T-helper 2 cell treated with Interferon-gamma antibody and Interleukin-4, amounts not matched to agents 5 μg/mL and 100 μg/mL, for 36 hours (primary cell): Measurements from ENCODE around the gene PPP2R5C.
"Not testable (repeated sequence)": the region's sequence is repeated elsewhere in the genome, so short reads cannot be mapped to it uniquely, and the experiment has no call there.

Source experiments
- DNase-seq: peaks from one replicate; pipeline ENCODE4 v3.0.0; 2021; ENCODE audit warnings: low spot score
- H3K27ac Mint-ChIP-seq: one replicate; pipeline ENCODE4 v1.8.0; 2021; ENCODE audit warnings: mild to moderate bottlenecking, mixed read lengths
- H3K27me3 Mint-ChIP-seq: one replicate; pipeline ENCODE4 v1.8.0; 2021; ENCODE audit warnings: low read depth, mixed read lengths
- H3K36me3 Mint-ChIP-seq: one replicate; pipeline ENCODE4 v1.8.0; 2021; ENCODE audit warnings: low read depth, mixed read lengths
- H3K4me1 Mint-ChIP-seq: one replicate; pipeline ENCODE4 v1.8.0; 2021; ENCODE audit warnings: low read depth, mixed read lengths
- H3K4me3 Mint-ChIP-seq: one replicate; pipeline ENCODE4 v1.8.0; 2022; ENCODE audit warnings: mild to moderate bottlenecking, moderate library complexity, mixed read lengths
- H3K9me3 Mint-ChIP-seq: one replicate; pipeline ENCODE4 v1.8.0; 2021; ENCODE audit warnings: mixed read lengths

PPP2R5C gene

GRCh38 chr14:101964297-101965180 is 203.0 kb downstream of the PPP2R5C start, which contains the start of gene DYNC1H1:
Gene DYNC1H1 (plus strand): TSS chr14:101964573. CDS start chr14:101964692, 119 bp downstream.
- peaks cover 34% of the 10 kb centered on the region for H3K4me1 Mint-ChIP-seq
- peak; percentile 93 for DNase-seq

GRCh38 chr14:101965181-101965544 is 203.7 kb downstream of the PPP2R5C start:
- Mint-ChIP-seq H3K4me1 (peaks cover 37% of the 10 kb centered on the region), H3K36me3 (peaks cover 14% of the 10 kb centered on the region), H3K9me3 (no peaks in the 10 kb centered on the region), H3K4me3 (peak overlapping the region; percentile 92), H3K27ac (peak overlapping the region; percentile 89), H3K27me3 (no peaks in the 10 kb centered on the region)
- DNase-seq, result peak; percentile 65

More at GRCh38 chr14:101964297-101965180, 203.0 kb downstream of the PPP2R5C start, which contains the start of gene DYNC1H1:
- Mint-ChIP-seq H3K36me3 (peaks cover 11% of the 10 kb centered on the region), H3K4me3 (peak within 1 kb of the TSS; percentile 92), H3K27ac (peak within 1 kb of the TSS; percentile 90), H3K9me3 (no peaks in the 10 kb centered on the region), H3K27me3 (no peaks in the 10 kb centered on the region)

DNA sequence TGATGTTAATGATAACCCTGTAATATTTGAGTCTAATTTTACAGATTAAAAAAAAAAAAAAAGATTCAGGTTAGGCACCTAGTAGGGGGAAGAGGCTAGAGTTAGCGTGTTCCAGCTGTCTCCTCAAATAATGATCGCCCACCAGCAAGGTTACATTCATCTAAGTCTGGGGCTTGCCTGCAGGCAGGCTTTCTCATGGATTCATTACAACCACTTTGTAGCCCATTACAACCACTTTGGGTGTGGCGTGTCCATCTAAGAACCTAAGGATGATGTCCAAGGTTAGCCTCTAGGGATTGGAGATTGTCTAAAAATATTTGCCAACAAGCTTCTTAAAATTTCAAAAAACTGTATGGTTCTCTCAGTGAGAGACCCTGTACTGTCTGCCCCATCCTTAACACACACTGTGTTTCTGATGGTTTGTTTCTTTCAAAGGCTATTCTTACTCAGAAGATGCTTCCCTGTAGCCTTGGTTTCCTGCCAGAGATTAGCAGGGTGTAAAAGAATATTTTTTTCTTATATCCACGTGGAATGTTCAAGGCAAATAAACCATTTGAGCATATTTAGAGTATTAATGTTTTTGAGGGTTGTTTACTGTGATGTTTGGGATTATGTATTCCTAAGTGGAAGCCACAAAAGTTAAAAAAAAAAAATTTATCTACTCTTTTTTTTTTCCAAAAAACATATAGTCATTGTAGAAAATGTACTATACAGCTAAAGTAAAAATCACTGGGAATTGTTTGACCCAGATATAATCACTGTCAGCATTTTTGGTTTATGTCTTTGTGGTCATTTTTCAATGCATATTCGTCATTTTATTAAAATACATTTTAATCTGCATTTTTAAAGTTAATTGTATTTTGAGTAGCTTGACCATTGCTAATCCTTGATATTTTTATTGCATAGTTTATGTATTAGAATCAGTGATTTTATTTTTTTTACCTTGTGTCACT is 204.5 kb downstream of the PPP2R5C start:
- Mint-ChIP-seq H3K36me3 (peaks cover 20% of the 10 kb centered on the region), H3K27me3 (no peaks in the 10 kb centered on the region)

GRCh38 chr14:101966742-101967141 is 205.2 kb downstream of the PPP2R5C start:
- no peaks in the 10 kb centered on the region for H3K27me3 Mint-ChIP-seq
- peak overlapping the region; percentile 38 for H3K27ac Mint-ChIP-seq
- H3K36me3 Mint-ChIP-seq, result peaks cover 20% of the 10 kb centered on the region
- peak overlapping the region; percentile 51 for H3K4me3 Mint-ChIP-seq
- no peaks in the 10 kb centered on the region for H3K9me3 Mint-ChIP-seq
- no peak for DNase-seq
- H3K4me1 Mint-ChIP-seq, result peaks cover 35% of the 10 kb centered on the region

More for the DNA sequence above, 204.5 kb downstream of the PPP2R5C start:
- H3K9me3 Mint-ChIP-seq, result no peaks in the 10 kb centered on the region
- peak overlapping the region; percentile 89 for H3K27ac Mint-ChIP-seq
- no peak for DNase-seq
- H3K4me1 Mint-ChIP-seq, result peaks cover 38% of the 10 kb centered on the region
- peak overlapping the region; percentile 92 for H3K4me3 Mint-ChIP-seq

- Mint-ChIP-seq H3K4me1 (peaks cover 43% of the 10 kb centered on the region), H3K27ac (peak overlapping the region; percentile 16), H3K4me3 (no peak overlapping the region), H3K9me3 (no peaks in the 10 kb centered on the region), H3K27me3 (no peaks in the 10 kb centered on the region), H3K36me3 (peaks cover 20% of the 10 kb centered on the region)
- no peak for DNase-seq
These were observed 206.7 kb downstream of the PPP2R5C start for GRCh38 chr14:101968186-101968585.

GRCh38 chr14:101969481-101969880 is 208.0 kb downstream of the PPP2R5C start:
- no peak overlapping the region for H3K4me3 Mint-ChIP-seq
- no peak for DNase-seq
- H3K9me3 Mint-ChIP-seq, result no peaks in the 10 kb centered on the region
- no peaks in the 10 kb centered on the region for H3K27me3 Mint-ChIP-seq
- H3K27ac Mint-ChIP-seq, result no peak overlapping the region
- H3K4me1 Mint-ChIP-seq, result peaks cover 39% of the 10 kb centered on the region
- peaks cover 20% of the 10 kb centered on the region for H3K36me3 Mint-ChIP-seq

- no peak overlapping the region for H3K27ac Mint-ChIP-seq
- H3K4me1 Mint-ChIP-seq, result peaks cover 35% of the 10 kb centered on the region
- peaks cover 26% of the 10 kb centered on the region for H3K36me3 Mint-ChIP-seq
These were observed 209.4 kb downstream of the PPP2R5C start for GRCh38 chr14:101970830-101971400.

DNA sequence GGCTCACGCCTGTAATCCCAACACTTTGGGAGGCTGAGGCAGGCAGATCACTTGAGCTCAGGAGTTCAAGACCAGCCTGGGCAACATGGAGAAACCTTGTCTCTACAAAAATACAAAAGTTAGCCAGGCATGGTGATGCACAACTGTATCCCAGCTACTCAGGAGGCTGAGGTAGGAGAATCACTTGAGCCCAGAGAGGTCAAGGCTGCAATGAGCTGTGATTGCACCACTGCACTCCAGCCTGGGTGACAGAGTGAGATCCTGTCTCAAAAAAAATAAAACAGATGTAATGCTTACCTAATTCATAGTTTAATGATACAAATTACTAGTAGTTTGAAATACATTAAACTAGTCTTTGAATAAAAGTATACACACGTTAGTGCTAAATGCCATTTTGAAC is 209.9 kb downstream of the PPP2R5C start:
- DNase-seq, H3K27ac Mint-ChIP-seq, H3K4me3 Mint-ChIP-seq, H3K27me3 Mint-ChIP-seq, H3K9me3 Mint-ChIP-seq: not testable (repeated sequence)
- Mint-ChIP-seq H3K36me3 (peaks cover 26% of the 10 kb centered on the region), H3K4me1 (peaks cover 32% of the 10 kb centered on the region)

More at GRCh38 chr14:101970830-101971400, 209.4 kb downstream of the PPP2R5C start:
- H3K9me3 Mint-ChIP-seq, result no peaks in the 10 kb centered on the region
- H3K4me3 Mint-ChIP-seq, result no peak overlapping the region
- DNase-seq, result no peak
- H3K27me3 Mint-ChIP-seq, result no peaks in the 10 kb centered on the region

DNA sequence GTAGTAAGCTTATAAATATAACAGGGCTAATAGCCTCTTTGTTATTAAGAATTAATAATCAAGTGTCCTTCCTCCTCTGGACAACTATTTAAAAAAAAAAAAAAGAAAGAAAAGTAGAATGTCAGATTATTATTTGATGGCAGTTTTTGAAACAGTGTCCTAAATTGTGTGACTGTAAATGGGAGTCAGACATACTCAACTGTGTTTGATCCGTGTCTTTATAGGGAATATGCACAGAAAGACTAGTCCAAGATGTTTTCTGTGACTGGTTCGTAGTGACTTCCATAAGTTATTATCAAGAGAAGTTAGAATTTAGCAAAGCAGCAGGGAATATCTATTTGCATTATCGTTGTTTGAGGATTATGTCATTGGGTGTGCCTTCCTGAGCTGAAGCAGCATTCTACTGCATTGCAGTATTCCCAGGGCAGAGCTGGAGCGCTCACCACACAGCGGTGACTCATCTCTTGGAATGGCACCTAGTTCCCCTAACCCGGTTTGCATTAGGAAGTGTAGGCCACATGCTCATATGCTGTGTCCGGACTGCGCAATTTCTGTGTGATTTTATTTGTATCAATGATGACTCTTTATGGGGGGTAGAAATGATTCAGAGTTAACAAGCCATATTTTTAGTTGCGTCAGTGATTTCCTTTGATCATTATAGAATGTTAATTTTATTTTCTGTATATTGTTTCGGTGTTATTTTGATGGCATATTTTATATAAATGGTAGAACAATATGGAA is 210.8 kb downstream of the PPP2R5C start:
- Mint-ChIP-seq H3K27ac (no peak overlapping the region), H3K4me1 (peaks cover 26% of the 10 kb centered on the region), H3K36me3 (peaks cover 29% of the 10 kb centered on the region), H3K9me3 (no peaks in the 10 kb centered on the region), H3K4me3 (no peak overlapping the region), H3K27me3 (no peaks in the 10 kb centered on the region)
- no peak for DNase-seq

DNA sequence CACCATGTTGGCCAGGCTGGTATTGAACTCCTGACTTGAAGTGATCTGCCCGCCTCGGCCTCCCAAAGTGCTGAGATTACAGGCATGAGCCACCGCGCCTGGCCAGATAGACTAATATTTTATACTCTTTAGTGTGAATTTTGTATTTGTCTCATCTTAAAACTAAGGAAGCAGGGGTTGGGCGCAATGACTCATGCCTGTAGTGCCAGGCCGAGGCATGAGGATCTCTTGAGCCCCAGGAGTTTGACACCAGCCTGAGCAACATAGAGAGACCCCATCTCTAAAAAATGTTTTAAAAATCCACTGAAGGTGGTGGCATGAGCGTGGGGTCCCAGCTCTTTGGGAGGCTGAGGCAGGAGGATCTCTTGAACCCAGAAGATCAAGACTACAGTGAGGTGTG is 211.8 kb downstream of the PPP2R5C start:
- H3K9me3 Mint-ChIP-seq, result no peaks in the 10 kb centered on the region
- H3K27ac Mint-ChIP-seq, result no peak overlapping the region
- DNase-seq, result no peak
- no peaks in the 10 kb centered on the region for H3K27me3 Mint-ChIP-seq
- H3K4me3 Mint-ChIP-seq, result no peak overlapping the region
- peaks cover 20% of the 10 kb centered on the region for H3K4me1 Mint-ChIP-seq
- peaks cover 29% of the 10 kb centered on the region for H3K36me3 Mint-ChIP-seq

DNA sequence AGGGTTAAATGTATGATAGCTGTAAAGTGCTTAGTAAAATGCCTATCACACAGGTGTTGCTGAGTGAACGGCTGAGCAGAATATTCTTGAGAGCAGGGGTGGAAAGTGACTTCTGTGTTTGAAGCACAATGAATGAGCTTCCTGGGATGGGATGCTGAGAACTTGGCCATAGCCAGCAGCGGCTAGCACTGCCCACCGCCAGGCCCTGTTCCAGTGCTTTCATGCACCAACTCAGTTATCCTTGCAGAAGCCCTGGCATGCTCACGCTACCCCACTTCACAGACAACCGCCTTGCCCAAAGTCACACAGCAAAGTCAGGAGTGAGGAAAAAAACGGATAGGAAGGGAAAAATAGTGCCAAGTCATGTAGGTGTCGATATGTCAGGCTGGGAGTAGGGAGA is 213.7 kb downstream of the PPP2R5C start:
- Mint-ChIP-seq H3K27ac (no peak overlapping the region), H3K9me3 (no peaks in the 10 kb centered on the region), H3K36me3 (peaks cover 34% of the 10 kb centered on the region), H3K4me3 (no peak overlapping the region), H3K4me1 (peaks cover 16% of the 10 kb centered on the region), H3K27me3 (no peaks in the 10 kb centered on the region)
- DNase-seq, result no peak
